Panc1 (cell line): Measurements from ENCODE around the gene CDKAL1. TPM values are rescaled to one million over a fixed set of nuclear protein-coding genes. Genes with fewer than 3 reads are reported as not detected.

Source experiments
- ATAC-seq: fragments of 200-7000 bp; cut with Tn5 transposase; 2 replicates; pipeline ENCODE4 v1.9.1; 2020; ENCODE audit warnings: mild to moderate bottlenecking, moderate library complexity
- BruUV-seq: library from RNA; stranded (reverse); fragments of 400-500 nt; replicated peaks from 2 replicates; lab custom pipeline; 2021; lab: Mats Ljungman, UMichigan
- CTCF ChIA-PET: fragments of 300-600 bp; sonication (Branson Sonifier 250); formaldehyde crosslinking; loops from one replicate; lab custom pipeline; 2022; ENCODE audit warnings: antibody characterized with exemption; lab: Charles Lee
- POLR2A ChIA-PET: fragments of 300-600 bp; sonication (Branson Sonifier 250); formaldehyde crosslinking; loops from one replicate; lab custom pipeline; 2022; ENCODE audit warnings: antibody characterized with exemption; lab: Charles Lee
- DNase-seq: peaks from one replicate; pipeline ENCODE4 v3.0.0-alpha.2; 2010; ENCODE audit warnings: low read depth, low spot score
- H3K27ac ChIP-seq: 2 replicates; pipeline ENCODE4 v1.5.1; 2011; ENCODE audit warnings: mild to moderate bottlenecking, low read length, inconsistent platforms
- H3K27me3 ChIP-seq: fragments of 200-500 bp; sonication (Bioruptor generic); 2 replicates; pipeline ENCODE4 v1.6.0; 2014; ENCODE audit warnings: low read length, inconsistent platforms; ENCODE audit not compliant: control insufficient read depth, insufficient read depth
- H3K36me3 ChIP-seq: fragments of 200-500 bp; sonication (Bioruptor generic); 2 replicates; pipeline ENCODE4 v1.5.1; 2014; ENCODE audit warnings: inconsistent platforms, mild to moderate bottlenecking, low read length, moderate library complexity; ENCODE audit not compliant: control insufficient read depth, insufficient read depth
- H3K4me1 ChIP-seq: 2 replicates; pipeline ENCODE4 v1.5.1; 2011; ENCODE audit warnings: inconsistent platforms, mild to moderate bottlenecking, low read length, moderate library complexity; ENCODE audit not compliant: control insufficient read depth, insufficient read depth
- H3K4me3 ChIP-seq, 2 experiments: 2 replicates each; pipeline ENCODE4 v1.5.1; 2011 to 2012; ENCODE audit warnings: low read depth in 2 of 2, low read length in 2 of 2, mild to moderate bottlenecking in 2 of 2, inconsistent platforms in 1 of 2, moderate library complexity in 1 of 2
- H3K9me3 ChIP-seq: fragments of 200-500 bp; sonication (Bioruptor generic); 2 replicates; pipeline ENCODE4 v1.5.1; 2014; ENCODE audit warnings: low read depth, mild to moderate bottlenecking, inconsistent platforms, low read length, moderate library complexity; ENCODE audit not compliant: control insufficient read depth, insufficient read depth
- POLR2AphosphoS5 ChIP-seq: IDR thresholded peaks from 2 replicates; pipeline ENCODE4 v1.6.1; 2012; ENCODE audit warnings: mild to moderate bottlenecking, low read depth, low read length, moderate library complexity
- SIN3A ChIP-seq: IDR thresholded peaks from 2 replicates; pipeline ENCODE4 v1.6.1; 2012; ENCODE audit warnings: low read depth, mild to moderate bottlenecking, low read length, moderate library complexity, borderline replicate concordance; ENCODE audit not compliant: insufficient read depth
- TCF7L2 ChIP-seq: IDR thresholded peaks from 2 replicates; pipeline ENCODE4 v1.6.1; 2011; ENCODE audit warnings: mild to moderate bottlenecking, low read depth, low read length, inconsistent platforms
- in situ Hi-C: cut with HindIII; loops from 2 replicates; pipeline ENCODE4 v1.10.0; 2016; ENCODE audit warnings: low sequenced_read_pairs, low pct_unique_long_range_greater_than_20kb
- intact Hi-C: fragments of 100-400 bp; cut with micrococcal nuclease; formaldehyde crosslinking; loops from one replicate; pipeline ENCODE4 v1.10.0; 2022; ENCODE audit not compliant: unreplicated experiment
- total RNA-seq: library from RNA; stranded (reverse); gene quantifications from one replicate; pipeline ENCODE4 v1.2.1, GENCODE V29; 2021; ENCODE audit not compliant: unreplicated experiment
- TF ChIP-seq, protein P1 (sequence below): fragments of 450-650 bp; IDR thresholded peaks from 2 replicates; pipeline ENCODE4 v1.5.1; 2017; ENCODE audit warnings: mild to moderate bottlenecking
- TF ChIP-seq, protein P2 (sequence below), 2 experiments: IDR thresholded peaks; 2 replicates each; pipeline ENCODE4 v1.6.1; 2011 to 2012; ENCODE audit warnings: low read depth in 2 of 2, control low read depth in 1 of 2, low read length in 1 of 2, mild to moderate bottlenecking in 1 of 2, moderate library complexity in 1 of 2; ENCODE audit not compliant: insufficient read depth in 1 of 2

CDKAL1 gene
- total RNA-seq, 1 experiment from 2014 or later = 14.5 TPM

DNA sequence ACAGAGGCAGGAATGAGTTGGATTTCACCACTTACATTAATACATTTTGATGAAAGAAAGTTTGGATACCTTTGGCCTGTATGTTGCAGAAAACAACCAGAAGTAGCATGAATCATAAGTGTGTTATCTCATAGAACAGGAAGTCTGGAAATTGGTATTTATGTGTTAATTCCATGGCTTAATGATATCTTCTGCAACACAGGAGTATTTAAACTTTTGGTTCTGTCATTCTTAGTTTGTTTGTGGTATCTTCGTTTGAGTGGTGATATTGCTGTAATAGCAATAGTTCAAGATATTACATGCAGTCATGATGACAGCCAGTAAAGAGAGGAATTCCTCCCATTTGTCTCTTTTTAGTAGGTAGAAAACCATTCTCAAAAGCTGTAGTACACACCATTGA lies 177.3 kb downstream of the CDKAL1 start:
- H3K9me3 ChIP-seq = no peaks in the 10 kb centered on the region
- TF ChIP-seq, protein P1, sequence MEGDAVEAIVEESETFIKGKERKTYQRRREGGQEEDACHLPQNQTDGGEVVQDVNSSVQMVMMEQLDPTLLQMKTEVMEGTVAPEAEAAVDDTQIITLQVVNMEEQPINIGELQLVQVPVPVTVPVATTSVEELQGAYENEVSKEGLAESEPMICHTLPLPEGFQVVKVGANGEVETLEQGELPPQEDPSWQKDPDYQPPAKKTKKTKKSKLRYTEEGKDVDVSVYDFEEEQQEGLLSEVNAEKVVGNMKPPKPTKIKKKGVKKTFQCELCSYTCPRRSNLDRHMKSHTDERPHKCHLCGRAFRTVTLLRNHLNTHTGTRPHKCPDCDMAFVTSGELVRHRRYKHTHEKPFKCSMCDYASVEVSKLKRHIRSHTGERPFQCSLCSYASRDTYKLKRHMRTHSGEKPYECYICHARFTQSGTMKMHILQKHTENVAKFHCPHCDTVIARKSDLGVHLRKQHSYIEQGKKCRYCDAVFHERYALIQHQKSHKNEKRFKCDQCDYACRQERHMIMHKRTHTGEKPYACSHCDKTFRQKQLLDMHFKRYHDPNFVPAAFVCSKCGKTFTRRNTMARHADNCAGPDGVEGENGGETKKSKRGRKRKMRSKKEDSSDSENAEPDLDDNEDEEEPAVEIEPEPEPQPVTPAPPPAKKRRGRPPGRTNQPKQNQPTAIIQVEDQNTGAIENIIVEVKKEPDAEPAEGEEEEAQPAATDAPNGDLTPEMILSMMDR = no peak
- no peak for TF ChIP-seq SIN3A
- TF ChIP-seq, protein P2, sequence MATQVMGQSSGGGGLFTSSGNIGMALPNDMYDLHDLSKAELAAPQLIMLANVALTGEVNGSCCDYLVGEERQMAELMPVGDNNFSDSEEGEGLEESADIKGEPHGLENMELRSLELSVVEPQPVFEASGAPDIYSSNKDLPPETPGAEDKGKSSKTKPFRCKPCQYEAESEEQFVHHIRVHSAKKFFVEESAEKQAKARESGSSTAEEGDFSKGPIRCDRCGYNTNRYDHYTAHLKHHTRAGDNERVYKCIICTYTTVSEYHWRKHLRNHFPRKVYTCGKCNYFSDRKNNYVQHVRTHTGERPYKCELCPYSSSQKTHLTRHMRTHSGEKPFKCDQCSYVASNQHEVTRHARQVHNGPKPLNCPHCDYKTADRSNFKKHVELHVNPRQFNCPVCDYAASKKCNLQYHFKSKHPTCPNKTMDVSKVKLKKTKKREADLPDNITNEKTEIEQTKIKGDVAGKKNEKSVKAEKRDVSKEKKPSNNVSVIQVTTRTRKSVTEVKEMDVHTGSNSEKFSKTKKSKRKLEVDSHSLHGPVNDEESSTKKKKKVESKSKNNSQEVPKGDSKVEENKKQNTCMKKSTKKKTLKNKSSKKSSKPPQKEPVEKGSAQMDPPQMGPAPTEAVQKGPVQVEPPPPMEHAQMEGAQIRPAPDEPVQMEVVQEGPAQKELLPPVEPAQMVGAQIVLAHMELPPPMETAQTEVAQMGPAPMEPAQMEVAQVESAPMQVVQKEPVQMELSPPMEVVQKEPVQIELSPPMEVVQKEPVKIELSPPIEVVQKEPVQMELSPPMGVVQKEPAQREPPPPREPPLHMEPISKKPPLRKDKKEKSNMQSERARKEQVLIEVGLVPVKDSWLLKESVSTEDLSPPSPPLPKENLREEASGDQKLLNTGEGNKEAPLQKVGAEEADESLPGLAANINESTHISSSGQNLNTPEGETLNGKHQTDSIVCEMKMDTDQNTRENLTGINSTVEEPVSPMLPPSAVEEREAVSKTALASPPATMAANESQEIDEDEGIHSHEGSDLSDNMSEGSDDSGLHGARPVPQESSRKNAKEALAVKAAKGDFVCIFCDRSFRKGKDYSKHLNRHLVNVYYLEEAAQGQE (IDR thresholded peaks at IDR 0.05; ENCODE audit: insufficient read depth in 1 of 2, low read depth in 2 of 2, low read length in 1 of 2) = no peak
- no peak for TF ChIP-seq POLR2AphosphoS5
- no peak for TF ChIP-seq TCF7L2
- in situ Hi-C loops (no loop called here), intact Hi-C loops (no loop called here)
- no peak for ATAC-seq
- no peaks in the 10 kb centered on the region for H3K36me3 ChIP-seq
- no TSS peak for BruUV-seq
- H3K4me3 ChIP-seq = no peak overlapping the region
- no peaks in the 10 kb centered on the region for H3K27me3 ChIP-seq
- no peaks in the 10 kb centered on the region for H3K4me1 ChIP-seq
- no peak overlapping the region for H3K27ac ChIP-seq
- ChIA-PET POLR2A (no interaction called here), CTCF (interaction anchor here (0.5 kb wide), 1 partner anchor 494 kb away, joined by 6 read pairs; no protein-coding TSS in a partner anchor)
- no peak for DNase-seq

DNA sequence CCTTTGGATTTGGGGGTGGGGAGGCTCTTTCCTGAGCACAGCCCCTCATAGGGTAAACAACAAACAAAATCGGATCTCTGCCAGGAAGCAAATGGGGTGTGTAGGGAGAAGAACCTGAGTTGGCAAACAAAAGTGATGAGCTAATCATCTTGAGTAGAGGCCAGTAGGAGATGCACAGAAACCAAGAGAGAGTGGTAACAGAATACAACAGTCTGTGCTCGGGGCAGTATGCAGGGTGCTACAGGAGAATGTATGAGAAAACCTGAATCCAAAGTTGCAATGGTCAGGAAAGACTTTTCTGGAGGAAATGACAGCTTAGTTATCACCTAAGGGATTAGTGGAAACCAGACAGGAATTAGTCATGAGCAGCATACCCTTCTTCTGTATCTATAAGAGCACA lies 177.8 kb downstream of the CDKAL1 start:
- H3K9me3 ChIP-seq = no peaks in the 10 kb centered on the region
- intact Hi-C loops = no loop called here
- TF ChIP-seq SIN3A (no peak), POLR2AphosphoS5 (no peak), TCF7L2 (no peak)
- TF ChIP-seq, protein P1 = no peak
- TF ChIP-seq, protein P2 (IDR thresholded peaks at IDR 0.05; ENCODE audit: insufficient read depth in 1 of 2, low read depth in 2 of 2, low read length in 1 of 2) = no peak
- no peak for ATAC-seq
- in situ Hi-C loops = no loop called here
- H3K27me3 ChIP-seq = no peaks in the 10 kb centered on the region
- CTCF ChIA-PET = interaction anchor here (0.5 kb wide), 1 partner anchor 495 kb away, joined by 6 read pairs; no protein-coding TSS in a partner anchor
- H3K4me3 ChIP-seq = no peak overlapping the region
- no TSS peak for BruUV-seq
- no peaks in the 10 kb centered on the region for H3K36me3 ChIP-seq
- POLR2A ChIA-PET = interaction anchor here (0.7 kb wide), 1 partner anchor 47 kb away, joined by 3 read pairs; no protein-coding TSS in a partner anchor
- no peaks in the 10 kb centered on the region for H3K4me1 ChIP-seq
- no peak for DNase-seq
- H3K27ac ChIP-seq = no peak overlapping the region
